Keratinocyte (primary cell): ENCODE results near the gene FOXD4L1. TPM values are rescaled to one million over a fixed set of nuclear protein-coding genes. Genes with fewer than 3 reads are reported as not detected.
"Not testable (repeated sequence)": the region's sequence is repeated elsewhere in the genome, so short reads cannot be mapped to it uniquely, and the experiment has no call there.

Source experiments
- DNase-seq: peaks from one replicate; pipeline ENCODE4 v3.0.0-alpha.2; 2011; ENCODE audit warnings: low read depth, missing footprints, low spot score
- FAIRE-seq: peaks from 2 replicates; lab custom pipeline; 2011; peaks lifted over from hg19 to GRCh38; lab: Jason Lieb, UNC
- H2AFZ ChIP-seq: 2 replicates; pipeline ENCODE4 v1.6.0; 2012; ENCODE audit warnings: low read length, control low read depth, inconsistent platforms; ENCODE audit not compliant: control insufficient read depth
- H3K27ac ChIP-seq: 2 replicates; pipeline ENCODE4 v1.5.1; 2011; ENCODE audit warnings: low read length; ENCODE audit not compliant: control insufficient read depth, insufficient read depth
- H3K27me3 ChIP-seq: 3 replicates; pipeline ENCODE4 v1.6.0; 2011; ENCODE audit warnings: low read length; ENCODE audit not compliant: control insufficient read depth, insufficient read depth; ENCODE audit errors: extremely low read depth
- H3K36me3 ChIP-seq, 2 experiments: 2 replicates in 1 of 2; 3 replicates in 1 of 2; pipeline ENCODE4 v1.5.1; 2011; ENCODE audit warnings: low read length in 2 of 2, mild to moderate bottlenecking in 1 of 2; ENCODE audit not compliant: control insufficient read depth in 2 of 2, insufficient read depth in 2 of 2; ENCODE audit errors: extremely low read depth in 1 of 2
- H3K4me1 ChIP-seq: 3 replicates; pipeline ENCODE4 v1.5.1; 2011; ENCODE audit warnings: low read length; ENCODE audit not compliant: control insufficient read depth, insufficient read depth; ENCODE audit errors: extremely low read depth
- H3K4me2 ChIP-seq: 3 replicates; pipeline ENCODE4 v1.6.0; 2011; ENCODE audit warnings: low read depth, low read length; ENCODE audit not compliant: control insufficient read depth, insufficient read depth; ENCODE audit errors: extremely low read depth
- H3K4me3 ChIP-seq, 3 experiments: fragments of 200-600 bp in 1 of 3; sonication (generic) in 1 of 3; 2 replicates in 2 of 3; 3 replicates in 1 of 3; pipeline ENCODE4 v1.5.1; 2011 to 2016; ENCODE audit warnings: low read length in 3 of 3, mild to moderate bottlenecking in 3 of 3, control low read depth in 2 of 3, inconsistent platforms in 1 of 3, low read depth in 1 of 3, mixed read lengths in 1 of 3, mixed run types in 1 of 3, moderate library complexity in 1 of 3; ENCODE audit not compliant: control insufficient read depth in 2 of 3, insufficient read depth in 2 of 3; ENCODE audit errors: extremely low read depth in 1 of 3
- H3K79me2 ChIP-seq: 2 replicates; pipeline ENCODE4 v1.6.0; 2012; ENCODE audit warnings: low read length; ENCODE audit not compliant: control insufficient read depth, insufficient read depth
- H3K9ac ChIP-seq: 3 replicates; pipeline ENCODE4 v1.6.0; 2011; ENCODE audit warnings: low read length; ENCODE audit not compliant: control insufficient read depth, insufficient read depth; ENCODE audit errors: extremely low read depth
- H3K9me1 ChIP-seq: 3 replicates; pipeline ENCODE4 v1.6.0; 2011; ENCODE audit warnings: low read length; ENCODE audit not compliant: control insufficient read depth, insufficient read depth; ENCODE audit errors: extremely low read depth
- H3K9me3 ChIP-seq: 2 replicates; pipeline ENCODE4 v1.5.1; 2012; ENCODE audit warnings: low read depth, low read length; ENCODE audit not compliant: control insufficient read depth
- H4K20me1 ChIP-seq: 3 replicates; pipeline ENCODE4 v1.6.0; 2011; ENCODE audit warnings: low read length; ENCODE audit not compliant: control insufficient read depth, insufficient read depth; ENCODE audit errors: extremely low read depth
- dilution Hi-C: fragments of 300-500 bp; cut with MboI; formaldehyde crosslinking; loops from one replicate; pipeline ENCODE4 v1.7.0; 2020; ENCODE audit warnings: low sequenced_read_pairs; ENCODE audit not compliant: extremely low pct_ligation_motif_present
- polyA minus RNA-seq, 3 experiments: library from RNA; depleted of rRNA, polyadenylated mRNA; stranded (reverse); fragments of >200 nt; gene quantifications; 1 replicate in 1 of 3; 2 replicates in 1 of 3; 3 replicates in 1 of 3; pipeline ENCODE4 v1.2.3, GENCODE V29; 2011
- polyA plus RNA-seq, 5 experiments: library from polyadenylated mRNA; depleted of rRNA in 3 of 5; stranded (reverse) in 3 of 5; stranded (forward) in 1 of 5; unstranded in 1 of 5; fragments of >200 nt; gene quantifications; 1 replicate in 1 of 5; 2 replicates in 3 of 5; 3 replicates in 1 of 5; pipeline versions ENCODE4 v1.2.1 to v1.2.3, GENCODE V29; 2011 to 2012; ENCODE audit warnings: missing spikeins in 2 of 5, low read depth in 1 of 5, low replicate concordance in 1 of 5

The FOXD4L1 gene
- polyA plus RNA-seq (0.05 to 0.09 TPM (median 0.08 TPM) in 3 replicates), polyA minus RNA-seq (0.10 TPM in 2 of 3 replicates, not detected in the other)
- 0.37 TPM for polyA plus RNA-seq (2011; ENCODE audit: low read depth)
- polyA plus RNA-seq (2011; cell fraction: cytosol; rRNA removed), result 0.04 TPM in 2 replicates
- polyA plus RNA-seq (2011; cell fraction: nucleus; rRNA removed), result 0.73 and 1.3 TPM in 2 replicates
- 0.21 TPM in 1 of 2 replicates, not detected in the other for polyA plus RNA-seq (2012; ENCODE audit: low replicate concordance)
- polyA minus RNA-seq (2011; cell fraction: cytosol; rRNA and poly(A)+ RNA removed), result not detected
- polyA minus RNA-seq (2011; cell fraction: nucleus; rRNA and poly(A)+ RNA removed), result 0.53 and 0.70 TPM in 2 replicates

DNA sequence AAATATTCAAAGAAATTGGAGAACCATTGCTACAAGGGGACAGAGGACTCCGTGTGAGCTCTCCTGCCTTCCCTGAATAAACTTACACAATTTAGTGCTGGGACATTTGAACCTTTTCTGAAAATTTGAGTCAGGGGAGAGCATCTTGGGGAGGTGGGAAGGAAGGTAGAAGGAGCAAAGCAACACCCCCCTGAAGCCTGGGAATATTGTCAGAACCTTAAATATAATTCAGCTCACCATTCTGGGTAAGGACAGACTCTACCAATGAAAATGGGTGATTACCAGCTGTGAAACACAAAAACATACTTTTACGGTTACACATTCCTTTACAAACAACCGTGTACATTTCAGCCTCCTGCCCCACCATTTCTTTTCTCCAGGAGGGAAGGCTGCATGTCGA, at the start of gene FOXD4L1:
Gene FOXD4L1 (plus strand): TSS at position 301 of the 400 bp plus-strand sequence. CDS start 592 bp downstream, outside the sequence.
- H3K27me3 ChIP-seq, result peaks cover 18% of the 10 kb centered on the region
- H3K27ac ChIP-seq, H3K9ac ChIP-seq, H3K4me3 ChIP-seq, H3K79me2 ChIP-seq, H3K4me1 ChIP-seq, H3K9me3 ChIP-seq, DNase-seq, dilution Hi-C loops, H2AFZ ChIP-seq, FAIRE-seq, H4K20me1 ChIP-seq, H3K36me3 ChIP-seq, H3K4me2 ChIP-seq, H3K9me1 ChIP-seq: not testable (repeated sequence)

DNA sequence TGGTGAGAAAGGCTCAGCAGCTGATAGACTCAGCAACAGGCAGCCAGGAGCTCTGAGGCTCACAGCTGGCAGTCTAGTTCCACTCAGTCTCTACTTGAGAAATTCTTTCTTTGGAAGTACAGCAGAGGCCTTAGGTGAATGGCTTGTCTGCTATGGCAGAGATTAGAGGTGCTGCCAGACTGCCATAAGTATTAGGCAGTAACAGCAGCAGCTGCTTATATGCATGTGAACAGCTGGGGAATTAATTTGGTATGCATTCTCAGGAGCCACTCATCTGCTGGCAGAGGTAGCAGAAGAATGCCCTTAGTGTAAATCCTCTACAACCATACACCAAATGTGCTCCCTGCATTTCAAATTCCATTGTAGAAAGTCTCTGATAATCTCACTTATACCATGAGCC, 32.7 kb upstream of the FOXD4L1 start:
- H3K4me3 ChIP-seq, H3K9me3 ChIP-seq, H3K4me2 ChIP-seq, H3K79me2 ChIP-seq, H2AFZ ChIP-seq, DNase-seq, H3K9me1 ChIP-seq, H3K27me3 ChIP-seq, H4K20me1 ChIP-seq, dilution Hi-C loops, H3K4me1 ChIP-seq, H3K9ac ChIP-seq, H3K27ac ChIP-seq, H3K36me3 ChIP-seq, FAIRE-seq: not testable (repeated sequence)

DNA sequence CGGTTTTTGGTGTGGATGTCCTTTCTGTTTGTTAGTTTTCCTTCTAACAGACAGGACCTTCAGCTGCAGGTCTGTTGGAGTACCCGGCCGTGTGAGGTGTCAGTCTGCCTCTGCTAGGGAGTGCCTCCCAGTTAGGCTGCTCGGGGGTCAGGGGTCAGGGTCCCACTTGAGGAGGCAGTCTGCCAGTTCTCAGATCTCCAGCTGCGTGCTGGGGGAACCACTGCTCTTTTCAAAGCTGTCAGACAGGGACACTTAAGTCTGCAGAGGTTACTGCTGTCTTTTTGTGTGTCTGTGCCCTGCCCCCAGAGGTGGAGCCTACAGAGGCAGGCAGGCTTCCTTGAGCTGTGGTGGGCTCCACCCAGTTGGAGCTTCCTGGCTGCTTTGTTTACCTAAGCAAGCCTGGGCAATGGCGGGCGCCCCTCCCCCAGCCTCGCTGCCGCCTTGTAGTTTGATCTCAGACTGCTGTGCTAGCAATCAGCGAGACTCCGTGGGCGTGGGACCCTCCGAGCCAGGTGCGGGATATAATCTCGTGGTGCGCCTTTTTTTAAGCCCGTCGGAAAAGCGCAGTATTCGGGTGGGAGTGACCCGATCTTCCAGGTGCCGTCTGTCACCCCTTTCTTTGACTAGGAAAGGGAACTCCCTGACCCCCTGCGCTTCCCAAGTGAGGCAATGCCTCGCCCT, 21.6 kb upstream of the FOXD4L1 start:
- DNase-seq, H3K9me1 ChIP-seq, H3K9me3 ChIP-seq, H3K4me3 ChIP-seq, H3K9ac ChIP-seq, H4K20me1 ChIP-seq, H2AFZ ChIP-seq, H3K79me2 ChIP-seq, dilution Hi-C loops, H3K4me1 ChIP-seq, H3K27ac ChIP-seq, FAIRE-seq, H3K27me3 ChIP-seq, H3K4me2 ChIP-seq, H3K36me3 ChIP-seq: not testable (repeated sequence)

DNA sequence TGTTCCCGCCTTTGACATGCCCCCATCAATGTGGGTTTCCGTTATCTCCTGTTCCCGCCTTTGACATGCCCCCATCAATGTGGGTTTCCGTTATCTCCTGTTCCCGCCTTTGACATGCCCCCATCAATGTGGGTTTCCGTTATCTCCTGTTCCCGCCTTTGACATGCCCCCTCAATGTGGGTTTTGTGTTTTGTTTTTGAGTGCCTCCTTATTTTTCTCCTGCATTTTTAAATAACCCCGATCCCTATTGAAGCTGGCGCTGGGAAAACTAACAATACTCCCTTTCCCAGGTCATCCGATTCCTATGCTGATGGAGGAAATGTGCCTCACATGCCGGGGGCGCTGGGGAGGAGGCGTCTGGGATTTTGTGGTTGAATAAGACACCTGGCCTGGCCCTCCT, 1.9 kb upstream of the FOXD4L1 start:
- H3K27me3 ChIP-seq, FAIRE-seq, H3K27ac ChIP-seq, H3K36me3 ChIP-seq, DNase-seq, H4K20me1 ChIP-seq, H3K4me3 ChIP-seq, H3K4me2 ChIP-seq, dilution Hi-C loops, H3K4me1 ChIP-seq, H3K9me1 ChIP-seq, H3K9ac ChIP-seq, H3K9me3 ChIP-seq, H2AFZ ChIP-seq, H3K79me2 ChIP-seq: not testable (repeated sequence)
